Activated CD4-positive, alpha-beta T cell treated with anti-CD3 and anti-CD28 coated beads, Interleukin-2, amount 50 U/mL, for 4 hours (primary cell): ENCODE results near the gene PLCH2.

Experiments
- DNase-seq, 2 experiments: peaks; one replicate each; pipeline ENCODE4 v3.0.0-alpha.2; 2020

Gene PLCH2

GRCh38 chr1:2516124-2516523 lies 40.0 kb downstream of the PLCH2 start:
- no peak for DNase-seq

DNA sequence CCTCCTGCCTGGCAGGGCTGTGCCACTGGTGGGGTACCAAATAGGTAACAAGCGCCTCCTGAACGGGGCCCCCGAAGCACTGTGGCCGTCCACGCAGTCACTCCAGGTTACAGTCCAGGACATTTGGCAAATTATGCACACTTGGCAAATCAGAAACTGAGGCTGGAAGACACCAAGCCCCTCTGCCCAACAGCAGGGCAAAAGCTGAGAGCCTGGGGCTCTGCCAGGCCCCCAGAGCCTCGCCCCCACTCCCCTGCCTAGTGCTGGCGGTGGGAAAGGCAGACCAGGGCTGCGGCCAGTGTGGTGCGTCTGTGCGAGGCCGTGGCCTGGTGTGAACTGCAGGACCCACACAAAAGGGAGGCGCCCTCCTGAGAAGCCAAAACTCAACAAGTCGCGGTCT lies 40.9 kb downstream of the PLCH2 start:
- no peak for DNase-seq

- DNase-seq, result no peak
These were observed 41.9 kb downstream of the PLCH2 start for GRCh38 chr1:2517966-2518365.

DNA sequence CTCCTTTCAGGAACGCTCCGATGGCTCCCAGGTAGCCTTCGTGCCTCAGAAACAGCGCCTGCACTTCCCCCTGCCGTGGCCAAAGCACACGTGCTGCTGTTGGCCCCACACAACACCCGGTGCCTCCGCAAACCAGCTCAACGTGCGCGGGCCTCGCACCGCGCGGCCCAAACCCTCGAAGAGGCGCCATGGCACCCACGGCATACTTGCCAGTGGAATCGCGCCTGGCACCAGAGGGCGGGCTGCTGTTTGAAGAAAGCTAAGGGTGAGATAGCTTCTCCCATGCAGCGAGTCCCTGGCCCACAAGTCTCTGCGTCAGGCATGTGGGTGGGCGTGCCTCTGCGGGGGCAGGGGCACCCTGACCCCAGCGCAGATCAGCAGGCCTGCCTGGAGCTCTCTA lies 42.4 kb downstream of the PLCH2 start:
- DNase-seq, result no peak

GRCh38 chr1:2519029-2519685 lies 43.1 kb downstream of the PLCH2 start:
- no peak for DNase-seq

DNA sequence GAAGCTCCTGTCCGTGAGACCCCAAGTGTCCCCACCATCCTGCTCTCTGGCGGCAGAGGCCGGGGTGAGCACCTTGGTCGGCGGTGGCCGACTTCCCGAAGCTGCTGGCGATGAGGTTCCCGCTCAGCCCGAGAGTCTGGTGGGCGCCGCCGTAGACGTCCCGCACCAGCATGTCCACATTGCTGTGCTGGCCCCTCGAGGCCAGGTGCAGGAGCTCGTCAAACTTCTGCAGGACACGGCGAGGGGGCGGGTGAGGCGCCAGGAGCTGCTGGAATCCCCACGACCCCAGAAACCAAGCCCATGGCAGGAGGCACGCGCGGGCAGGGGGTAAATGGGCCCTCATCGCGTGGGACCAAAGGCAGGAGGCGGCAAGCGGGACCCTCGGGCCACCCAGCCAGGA lies 43.6 kb downstream of the PLCH2 start:
- no peak for DNase-seq

DNA sequence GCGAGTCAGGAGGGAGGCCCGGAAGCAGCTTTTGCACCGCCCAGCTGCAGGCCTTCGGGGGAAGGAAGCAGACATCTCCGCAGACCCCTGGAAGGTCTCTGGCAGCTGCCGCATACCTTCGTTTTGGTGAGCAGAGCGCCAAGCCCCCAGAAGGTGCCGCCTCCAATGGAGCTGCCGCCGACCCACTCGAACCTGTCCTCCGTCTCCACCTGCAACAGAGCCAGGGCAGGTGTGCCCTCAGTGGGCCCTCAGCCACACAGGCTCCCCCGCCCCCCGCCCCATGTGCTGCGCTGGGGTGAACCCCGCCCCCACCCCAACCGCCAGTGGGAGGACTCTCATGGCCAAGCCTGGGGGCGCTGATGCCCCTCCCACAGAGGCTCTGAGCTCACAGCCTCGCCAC lies 44.1 kb downstream of the PLCH2 start:
- DNase-seq, result no peak

DNA sequence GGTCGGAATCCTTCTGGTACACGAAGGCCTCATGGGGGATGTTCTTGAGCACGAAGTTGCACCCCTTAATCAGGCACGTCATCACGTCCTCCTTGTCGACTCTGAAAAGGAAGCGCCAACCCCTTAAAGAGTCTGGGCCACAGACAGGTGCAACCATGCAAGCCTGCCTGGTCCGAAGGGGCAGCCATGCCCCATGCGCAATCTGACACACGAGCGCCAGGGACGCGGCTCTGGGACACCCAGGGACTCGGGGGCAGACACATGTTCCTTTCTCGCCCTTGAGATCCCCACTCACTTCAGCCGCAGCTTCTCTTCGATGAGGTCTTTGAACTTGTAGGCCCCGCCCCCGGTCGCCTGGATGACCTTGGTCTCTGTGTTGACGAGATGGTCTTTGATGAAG lies 44.7 kb downstream of the PLCH2 start:
- no peak for DNase-seq

DNA sequence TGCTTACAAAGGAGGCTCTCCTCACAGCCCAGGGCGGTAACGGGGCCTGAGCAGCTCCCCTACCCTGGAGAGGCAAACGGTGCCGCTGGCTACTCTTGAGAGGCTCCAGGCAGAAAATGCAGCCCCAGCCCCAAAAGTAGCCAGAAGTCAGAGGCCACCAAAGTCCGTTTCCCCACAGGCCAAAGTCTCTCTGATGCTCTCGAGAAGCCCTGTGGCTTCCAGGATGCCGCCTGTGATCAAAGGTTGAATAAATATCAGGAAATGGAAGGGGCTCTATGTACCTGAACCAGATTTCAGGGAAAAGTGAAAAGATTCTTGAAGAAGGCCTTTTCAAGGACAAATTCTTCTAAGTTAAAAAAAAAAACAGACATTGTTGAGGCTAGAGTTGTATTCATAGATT lies 46.1 kb downstream of the PLCH2 start:
- DNase-seq, result no peak

DNA sequence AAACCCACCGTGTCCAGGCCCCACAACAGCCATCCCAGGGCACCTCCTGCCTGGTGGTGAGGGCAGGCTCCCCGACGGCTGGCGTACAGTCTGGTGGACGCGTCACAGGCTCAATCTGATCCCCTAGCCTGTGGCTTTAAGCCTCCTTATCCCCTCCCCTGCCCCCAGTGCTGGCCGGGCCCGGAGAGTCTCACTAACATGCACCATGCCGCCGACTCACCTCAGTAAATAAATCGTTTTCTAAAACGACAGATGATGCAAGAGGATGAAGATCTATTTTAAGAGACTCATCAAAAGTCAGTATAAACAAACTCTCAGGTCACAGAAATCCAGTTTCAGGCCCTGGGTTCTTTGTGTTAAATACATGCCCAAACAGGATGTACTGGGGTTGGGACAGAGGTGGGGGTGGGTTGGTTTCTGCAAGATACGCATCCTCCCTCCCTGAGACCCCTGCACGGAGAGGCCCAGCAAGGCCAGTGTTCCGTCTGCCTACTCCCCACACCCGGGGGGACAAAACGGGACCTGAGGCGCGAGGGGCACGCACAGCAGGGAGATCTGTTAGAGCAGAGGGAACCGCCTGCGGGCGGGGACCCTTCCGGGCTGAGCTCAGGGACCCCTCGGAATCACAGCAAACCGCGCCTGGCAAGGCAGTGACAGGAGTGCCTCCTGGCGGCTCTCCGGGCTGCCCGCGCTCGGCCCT lies 47.3 kb downstream of the PLCH2 start:
- DNase-seq, result no peak

DNA sequence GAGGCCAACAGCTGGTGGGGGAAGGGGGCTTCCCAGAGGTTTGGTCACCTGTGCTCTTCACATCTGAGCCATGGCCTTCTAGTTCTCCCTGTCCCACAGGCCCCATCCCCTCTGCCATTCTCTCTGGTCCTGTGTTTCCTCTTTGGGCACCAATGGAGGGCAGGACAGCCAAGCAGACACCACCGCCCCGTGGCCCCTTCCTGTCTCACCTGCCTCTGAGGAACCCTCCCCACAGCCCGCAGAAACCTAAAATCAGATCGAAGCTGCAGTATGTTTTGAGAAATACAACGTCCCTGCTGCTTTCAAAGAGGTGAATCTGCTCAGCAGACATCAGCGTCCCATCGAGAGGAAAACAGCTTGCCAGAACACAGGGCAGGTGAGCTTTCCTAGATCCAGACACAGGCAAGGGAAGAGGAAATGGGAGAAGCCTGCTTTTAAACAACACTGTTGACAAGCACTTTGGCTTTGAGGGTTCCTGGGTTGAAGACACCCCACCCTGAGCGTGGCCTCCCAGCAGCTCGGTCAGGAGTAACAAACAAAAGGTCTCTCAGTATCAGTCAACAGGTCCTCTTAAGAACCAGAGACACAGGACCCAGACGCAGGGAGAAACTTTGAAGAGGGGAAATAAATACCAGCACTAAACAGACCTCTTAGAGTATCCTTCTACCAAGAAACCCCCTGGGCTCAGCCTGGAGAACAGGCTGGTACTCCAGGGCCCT lies 48.0 kb downstream of the PLCH2 start:
- DNase-seq, result no peak

GRCh38 chr1:2525572-2525919 lies 49.5 kb downstream of the PLCH2 start:
- no peak for DNase-seq

- peak; percentile 81 to 84 for DNase-seq
These were observed 50.1 kb downstream of the PLCH2 start, which contains the start of gene PANK4 for GRCh38 chr1:2525920-2526823. Gene PANK4 (minus strand): TSS chr1:2526596. CDS start chr1:2526587, 9 bp downstream.

- peak; percentile 33 to 50 for DNase-seq
These were observed 50.9 kb downstream of the PLCH2 start for GRCh38 chr1:2526824-2527555.

GRCh38 chr1:2527556-2527860 lies 51.4 kb downstream of the PLCH2 start:
- DNase-seq, result no peak

GRCh38 chr1:2528016-2528415 lies 51.9 kb downstream of the PLCH2 start:
- no peak for DNase-seq

DNA sequence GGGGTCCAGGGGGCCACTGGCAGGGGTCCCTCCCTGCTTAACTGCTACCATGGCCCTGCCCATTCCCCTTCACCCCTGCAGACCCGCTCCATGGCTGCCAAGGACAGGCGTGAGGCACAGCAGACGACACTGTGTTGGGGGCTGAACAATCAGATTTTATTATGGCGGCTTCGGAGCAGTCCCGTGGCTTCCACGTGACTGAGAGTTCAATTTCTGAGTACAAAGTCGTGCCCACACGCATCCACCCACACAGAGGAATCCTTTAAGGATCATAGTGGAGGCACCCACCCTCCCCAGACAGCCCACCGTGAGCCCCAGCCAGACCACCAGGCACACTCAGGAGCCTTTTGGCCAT lies 52.5 kb downstream of the PLCH2 start:
- no peak for DNase-seq

- peak; percentile 50 to 52 for DNase-seq
These were observed 53.1 kb downstream of the PLCH2 start for GRCh38 chr1:2528966-2529783.

DNA sequence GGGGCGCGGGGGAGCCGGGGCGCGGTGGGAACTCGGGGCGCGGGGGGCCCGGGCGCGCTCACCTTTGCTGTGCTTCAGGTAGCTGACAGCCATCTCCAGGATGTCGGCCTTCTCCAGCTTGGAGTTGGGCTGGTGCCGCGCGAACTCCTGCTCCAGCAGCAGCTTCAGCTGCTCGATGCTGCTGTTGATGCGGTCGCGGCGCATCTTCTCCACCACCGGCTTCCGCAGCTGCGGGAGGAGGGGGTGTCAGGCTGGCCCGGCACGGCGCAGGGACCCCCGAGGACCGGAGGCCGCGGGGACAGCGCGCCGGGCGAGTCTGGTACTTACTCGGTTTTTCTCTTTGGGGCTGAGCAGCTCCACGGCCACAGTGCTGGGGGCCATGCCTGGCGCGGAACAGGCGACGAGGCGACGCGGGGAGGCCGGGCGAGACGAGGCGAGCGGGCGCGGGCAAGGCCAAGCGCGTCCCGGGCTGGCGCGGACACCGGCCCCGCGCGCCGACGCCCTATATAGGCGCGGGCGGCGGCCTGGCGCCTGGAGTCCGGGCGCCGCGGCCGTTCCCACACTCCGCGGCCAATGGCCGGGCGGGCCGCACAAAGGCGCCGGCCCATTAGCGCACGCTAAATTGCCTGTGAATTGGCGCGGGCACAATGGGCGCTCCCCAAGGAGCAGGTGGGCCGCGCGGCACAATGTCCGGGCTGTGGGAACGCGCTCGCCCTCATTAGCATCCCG lies 53.9 kb downstream of the PLCH2 start, which contains the start of gene HES5:
HES5 (minus strand) TSS at position 480 of the 729 bp plus-strand sequence; CDS start at position 381, 99 bp downstream.
- DNase-seq, result no peak

DNA sequence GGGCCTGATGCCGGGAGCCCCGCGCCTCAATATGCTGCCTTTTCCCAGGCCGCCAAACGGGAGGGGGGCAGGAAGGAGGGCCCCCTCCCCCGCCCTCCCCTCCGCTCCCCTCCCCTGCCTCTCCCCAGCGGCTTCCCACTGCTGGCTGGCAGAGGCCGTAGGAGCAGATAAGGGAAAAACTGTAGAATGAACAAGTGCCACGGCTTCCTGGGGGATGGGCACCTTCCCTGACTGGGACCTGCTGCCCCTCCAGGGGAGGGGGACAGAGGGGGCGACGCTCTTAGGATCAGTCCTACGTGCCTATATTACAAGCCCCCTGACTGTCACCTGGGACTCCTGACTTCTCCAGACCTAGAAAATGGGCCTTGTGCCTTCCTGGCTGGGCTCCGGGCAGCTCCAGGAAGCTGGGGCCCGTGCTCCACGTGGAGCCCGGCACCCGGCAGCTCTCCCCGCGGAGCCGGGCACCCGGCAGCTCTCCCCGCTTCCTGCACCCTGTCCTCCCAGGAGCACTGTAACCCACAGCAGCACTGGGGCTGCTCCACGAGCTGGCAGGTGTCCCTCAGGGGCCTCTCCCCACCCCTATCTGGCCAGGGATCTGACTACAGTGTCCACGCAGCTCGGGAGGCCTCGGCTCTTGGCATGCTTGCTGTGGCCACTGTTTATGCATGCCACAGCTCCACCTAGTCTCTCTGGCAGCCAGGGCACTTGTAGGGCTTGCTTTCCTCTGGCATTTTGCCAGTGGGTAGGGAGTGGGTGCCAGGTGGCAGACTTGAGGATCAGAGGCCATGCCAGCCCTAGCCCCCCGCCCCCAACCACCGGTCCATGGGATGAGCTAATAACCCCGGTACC lies 54.6 kb downstream of the PLCH2 start:
- DNase-seq, result no peak
